Trophoblast cell (in vitro differentiated cells and primary cell): ENCODE data around the gene PADI3.

Source experiments
- DNase-seq, 2 donors: peaks; one replicate each; pipeline ENCODE4 v3.0.0-alpha.2; 2016
- H2AFZ ChIP-seq: 2 replicates; pipeline ENCODE4 v1.6.1; 2013; ENCODE audit warnings: low read length, moderate library complexity, mild to moderate bottlenecking; ENCODE audit not compliant: insufficient read depth, poor library complexity
- H2AK5ac ChIP-seq: 2 replicates; pipeline ENCODE4 v1.6.1; 2013; ENCODE audit warnings: mild to moderate bottlenecking, low read length
- H2BK120ac ChIP-seq: 2 replicates; pipeline ENCODE4 v1.6.1; 2013; ENCODE audit warnings: low read length, mild to moderate bottlenecking, moderate library complexity; ENCODE audit not compliant: insufficient read depth, poor library complexity
- H2BK12ac ChIP-seq: 2 replicates; pipeline ENCODE4 v1.6.1; 2013; ENCODE audit warnings: mild to moderate bottlenecking, low read length, moderate library complexity
- H2BK5ac ChIP-seq: 2 replicates; pipeline ENCODE4 v1.6.1; 2013; ENCODE audit warnings: low read length, low read depth, moderate library complexity, mild to moderate bottlenecking; ENCODE audit not compliant: poor library complexity
- H3K14ac ChIP-seq: 2 replicates; pipeline ENCODE4 v1.6.1; 2013; ENCODE audit warnings: mild to moderate bottlenecking, low read length
- H3K18ac ChIP-seq: 2 replicates; pipeline ENCODE4 v1.6.1; 2013; ENCODE audit warnings: mild to moderate bottlenecking, low read length
- H3K23ac ChIP-seq: 2 replicates; pipeline ENCODE4 v1.6.1; 2013; ENCODE audit warnings: low read length
- H3K27ac ChIP-seq: 2 replicates; pipeline ENCODE4 v1.5.1; 2013; ENCODE audit warnings: low read depth, mild to moderate bottlenecking, inconsistent platforms, low read length, moderate library complexity
- H3K27me3 ChIP-seq: 2 replicates; pipeline ENCODE4 v1.6.1; 2013; ENCODE audit warnings: inconsistent platforms, mild to moderate bottlenecking, low read length, moderate library complexity; ENCODE audit not compliant: insufficient read depth
- H3K36me3 ChIP-seq, 2 experiments: 1 replicate in 1 of 2; 2 replicates in 1 of 2; pipeline ENCODE4 v1.6.1; 2013; ENCODE audit warnings: low read length in 2 of 2, mild to moderate bottlenecking in 2 of 2, moderate library complexity in 1 of 2; ENCODE audit not compliant: insufficient read depth in 2 of 2, control insufficient read depth in 1 of 2
- H3K4ac ChIP-seq: 2 replicates; pipeline ENCODE4 v1.6.1; 2013; ENCODE audit warnings: low read depth, mild to moderate bottlenecking, low read length, moderate library complexity
- H3K4me1 ChIP-seq, 2 experiments: 1 replicate in 1 of 2; 2 replicates in 1 of 2; pipeline ENCODE4 v1.6.1; 2013; ENCODE audit warnings: low read length in 2 of 2, mild to moderate bottlenecking in 2 of 2, moderate library complexity in 1 of 2; ENCODE audit not compliant: insufficient read depth in 2 of 2, control insufficient read depth in 1 of 2
- H3K4me2 ChIP-seq: 2 replicates; pipeline ENCODE4 v1.6.1; 2013; ENCODE audit warnings: inconsistent platforms, mild to moderate bottlenecking, low read length, moderate library complexity
- H3K4me3 ChIP-seq: 2 replicates; pipeline ENCODE4 v1.5.1; 2013; ENCODE audit warnings: mild to moderate bottlenecking, low read depth, low read length, inconsistent platforms
- H3K79me1 ChIP-seq: one replicate; pipeline ENCODE4 v1.6.1; 2013; ENCODE audit warnings: low read length
- H3K79me2 ChIP-seq: 2 replicates; pipeline ENCODE4 v1.6.1; 2013; ENCODE audit warnings: low read length, mild to moderate bottlenecking; ENCODE audit not compliant: control insufficient read depth, insufficient read depth, poor library complexity
- H3K9ac ChIP-seq: 2 replicates; pipeline ENCODE4 v1.6.1; 2013; ENCODE audit warnings: mild to moderate bottlenecking, low read length
- H3K9me3 ChIP-seq: 2 replicates; pipeline ENCODE4 v1.6.1; 2013; ENCODE audit warnings: low read depth, mild to moderate bottlenecking, control low read depth, inconsistent platforms, low read length; ENCODE audit not compliant: insufficient read depth
- H4K12ac ChIP-seq: 2 replicates; pipeline ENCODE4 v1.6.1; 2013; ENCODE audit warnings: low read depth, mild to moderate bottlenecking, low read length, moderate library complexity
- H4K8ac ChIP-seq: 2 replicates; pipeline ENCODE4 v1.6.1; 2013; ENCODE audit warnings: low read depth, mild to moderate bottlenecking, low read length, moderate library complexity
- H4K91ac ChIP-seq: one replicate; pipeline ENCODE4 v1.6.1; 2013; ENCODE audit warnings: low read depth, mild to moderate bottlenecking, low read length, moderate library complexity
- WGBS: extraction: QIAGEN DNeasy Blood & Tissue Kit; methylation state at CpG from one replicate; pipeline ENCODE4 v1.1.7; 2013; ENCODE audit warnings: missing lambda C conversion rate; ENCODE audit not compliant: insufficient read length, insufficient coverage; ENCODE audit errors: extremely low coverage; 5-methylcytosine and 5-hydroxymethylcytosine counted together

The PADI3 gene

GRCh38 chr1:17207046-17207445 is 41.9 kb upstream of the PADI3 start:
- no peak overlapping the region for H2AFZ ChIP-seq
- peaks cover 9% of the 10 kb centered on the region for H3K79me1 ChIP-seq
- peaks cover 20 to 22% of the 10 kb centered on the region in 2 experiments for H3K4me1 ChIP-seq
- H3K9ac ChIP-seq = no peak overlapping the region
- H3K14ac ChIP-seq = no peak overlapping the region
- WGBS = no CpG with 5 or more reads among the region's 4 CpGs
- no peak overlapping the region for H4K91ac ChIP-seq
- no peak overlapping the region for H2AK5ac ChIP-seq
- H4K8ac ChIP-seq = no peak overlapping the region
- H3K4me2 ChIP-seq = no peak overlapping the region
- H3K36me3 ChIP-seq = no peaks in the 10 kb centered on the region
- H4K12ac ChIP-seq = no peak overlapping the region
- no peaks in the 10 kb centered on the region for H3K9me3 ChIP-seq
- peak overlapping the region; percentile 63 for H2BK12ac ChIP-seq
- H2BK5ac ChIP-seq = no peak overlapping the region
- H2BK120ac ChIP-seq = no peak overlapping the region
- H3K23ac ChIP-seq = no peak overlapping the region
- H3K79me2 ChIP-seq = no peaks in the 10 kb centered on the region
- peak in 1 of 2 donors; percentile 32 for DNase-seq
- H3K27me3 ChIP-seq = no peaks in the 10 kb centered on the region
- H3K18ac ChIP-seq = no peak overlapping the region
- H3K27ac ChIP-seq = no peak overlapping the region
- no peak overlapping the region for H3K4me3 ChIP-seq
- no peak overlapping the region for H3K4ac ChIP-seq

GRCh38 chr1:17207540-17207939 is 41.4 kb upstream of the PADI3 start:
- DNase-seq = no peak
- no CpG with 5 or more reads among the region's 5 CpGs for WGBS
- H3K4ac ChIP-seq = no peak overlapping the region

GRCh38 chr1:17207966-17208418 is 40.9 kb upstream of the PADI3 start:
- Histone ChIP-seq H2BK12ac (peak overlapping the region; percentile 52), H3K14ac (no peak overlapping the region), H3K79me1 (peaks cover 9% of the 10 kb centered on the region), H3K4me2 (no peak overlapping the region), H4K91ac (peak overlapping the region; percentile 36), H3K79me2 (no peaks in the 10 kb centered on the region), H2AFZ (no peak overlapping the region), H3K18ac (no peak overlapping the region), H3K9ac (no peak overlapping the region), H2BK5ac (no peak overlapping the region), H4K8ac (no peak overlapping the region), H3K9me3 (no peaks in the 10 kb centered on the region), H3K4me1 (peaks cover 24 to 25% of the 10 kb centered on the region in 2 experiments), H2BK120ac (peak overlapping the region; percentile 12), H4K12ac (no peak overlapping the region), H3K36me3 (no peaks in the 10 kb centered on the region), H3K23ac (no peak overlapping the region), H3K4ac (no peak overlapping the region), H3K27ac (no peak overlapping the region), H3K27me3 (no peaks in the 10 kb centered on the region), H3K4me3 (no peak overlapping the region), H2AK5ac (peak overlapping the region; percentile 27)
- WGBS = no CpG with 5 or more reads among the region's 2 CpGs
- peak; percentile 57 to 62 for DNase-seq

More at GRCh38 chr1:17207540-17207939, 41.4 kb upstream of the PADI3 start:
- Histone ChIP-seq H4K12ac (no peak overlapping the region), H2BK12ac (peak overlapping the region; percentile 52), H4K8ac (no peak overlapping the region), H2BK120ac (peak overlapping the region; percentile 12), H2AK5ac (peak overlapping the region; percentile 27), H3K9me3 (no peaks in the 10 kb centered on the region), H3K4me3 (no peak overlapping the region), H3K18ac (no peak overlapping the region), H3K27me3 (no peaks in the 10 kb centered on the region), H3K27ac (no peak overlapping the region), H3K9ac (no peak overlapping the region), H2BK5ac (no peak overlapping the region), H2AFZ (no peak overlapping the region), H3K14ac (peak overlapping the region; percentile 9), H3K4me1 (peaks cover 21 to 22% of the 10 kb centered on the region in 2 experiments), H3K79me2 (no peaks in the 10 kb centered on the region), H3K36me3 (no peaks in the 10 kb centered on the region), H3K79me1 (peaks cover 9% of the 10 kb centered on the region), H3K23ac (no peak overlapping the region), H3K4me2 (no peak overlapping the region), H4K91ac (peak overlapping the region; percentile 36)

GRCh38 chr1:17208546-17208945 is 40.4 kb upstream of the PADI3 start:
- Histone ChIP-seq H3K18ac (no peak overlapping the region), H3K23ac (no peak overlapping the region), H2BK5ac (no peak overlapping the region), H3K4me2 (no peak overlapping the region), H3K27ac (no peak overlapping the region), H3K9me3 (no peaks in the 10 kb centered on the region), H3K27me3 (no peaks in the 10 kb centered on the region), H2BK12ac (peak overlapping the region; percentile 6), H4K12ac (no peak overlapping the region), H3K4me3 (no peak overlapping the region), H2AFZ (no peak overlapping the region), H3K36me3 (no peaks in the 10 kb centered on the region), H2BK120ac (peak overlapping the region; percentile 6), H3K79me1 (peaks cover 9% of the 10 kb centered on the region), H3K9ac (no peak overlapping the region), H3K4ac (no peak overlapping the region), H3K4me1 (peaks cover 24 to 25% of the 10 kb centered on the region in 2 experiments), H4K91ac (peak overlapping the region; percentile 16), H3K79me2 (no peaks in the 10 kb centered on the region), H4K8ac (peak overlapping the region; percentile 5), H2AK5ac (peak overlapping the region; percentile 1), H3K14ac (no peak overlapping the region)
- WGBS = no CpG with 5 or more reads among the region's 3 CpGs
- no peak for DNase-seq
